ENCODE measurements around the gene SMAD3.

- no peak for TF ChIP-seq CTCF (IDR thresholded peaks at IDR 0.05; ENCODE audit: low read depth, low read length, missing input control)
- no peak for TF ChIP-seq RAD21 (IDR thresholded peaks at IDR 0.05)
- TF ChIP-seq GABPA (IDR thresholded peaks at IDR 0.05 in 1 of 2, conservative IDR thresholded peaks at IDR 0.05 in 1 of 2): no peak
- no peak for TF ChIP-seq SP1 (IDR thresholded peaks at IDR 0.05)
- TF ChIP-seq MAX (IDR thresholded peaks at IDR 0.05): no peak
- TF ChIP-seq HNF4A (conservative IDR thresholded peaks at IDR 0.05): peak in 1 of 2 donors; percentile 34
- TF ChIP-seq ATF3 (IDR thresholded peaks at IDR 0.05): no peak
- TF ChIP-seq TAF1 (conservative IDR thresholded peaks at IDR 0.05): no peak
- peak in 1 of 2 donors; percentile 41 for TF ChIP-seq RXRA (IDR thresholded peaks at IDR 0.05)
- no peak for TF ChIP-seq JUND (IDR thresholded peaks at IDR 0.05)
- TF ChIP-seq ZBTB33 (IDR thresholded peaks at IDR 0.05): no peak
Observed at GRCh38 chr15:67133026-67133425, 67.6 kb downstream of the SMAD3 start.

Data from liver (tissue), 3 donors.